HG03342 (cell line): ENCODE results near the gene RHOXF2B.
"Not testable (repeated sequence)": the region's sequence is repeated elsewhere in the genome, so short reads cannot be mapped to it uniquely, and the experiment has no call there.

ENCODE experiments used
- ATAC-seq: cut with Tn5 transposase; IDR thresholded peaks from one replicate; pipeline ENCODE4 v1.9.1; 2021; ENCODE audit warnings: mild to moderate bottlenecking, moderate library complexity; ENCODE audit not compliant: unreplicated experiment

Gene RHOXF2B

GRCh38 chrX:120077590-120077989, at the start of gene RHOXF2B:
Gene RHOXF2B (minus strand): TSS chrX:120077690. CDS start chrX:120077552, 138 bp downstream.
- not testable (repeated sequence) for ATAC-seq

GRCh38 chrX:120125444-120125843, 48.0 kb upstream of the RHOXF2B start:
- no peak for ATAC-seq

GRCh38 chrX:120120223-120120622, 42.7 kb upstream of the RHOXF2B start:
- no peak for ATAC-seq

- ATAC-seq = no peak
Observed at GRCh38 chrX:120115438-120115963, 38.0 kb upstream of the RHOXF2B start, which contains the start of gene RHOXF1. Gene RHOXF1 (minus strand): TSS chrX:120115913. CDS start chrX:120115862, 51 bp downstream.

- ATAC-seq = no peak
Observed at GRCh38 chrX:120111611-120112010, 34.1 kb upstream of the RHOXF2B start.

GRCh38 chrX:120109378-120109777, 31.9 kb upstream of the RHOXF2B start:
- no peak for ATAC-seq

GRCh38 chrX:120104707-120105106, 27.2 kb upstream of the RHOXF2B start:
- ATAC-seq = not testable (repeated sequence)

- not testable (repeated sequence) for ATAC-seq
Observed at GRCh38 chrX:120101057-120101456, 23.6 kb upstream of the RHOXF2B start.

GRCh38 chrX:120090208-120090607, 12.7 kb upstream of the RHOXF2B start:
- no peak for ATAC-seq

GRCh38 chrX:120087289-120088017, 10.0 kb upstream of the RHOXF2B start:
- ATAC-seq = no peak

GRCh38 chrX:120085553-120086185, 8.2 kb upstream of the RHOXF2B start:
- ATAC-seq = not testable (repeated sequence)

GRCh38 chrX:120066169-120066568, 11.3 kb downstream of the RHOXF2B start:
- not testable (repeated sequence) for ATAC-seq

- not testable (repeated sequence) for ATAC-seq
Observed at GRCh38 chrX:120042712-120043111, 34.8 kb downstream of the RHOXF2B start.

GRCh38 chrX:120042247-120042646, 35.2 kb downstream of the RHOXF2B start:
- peak; percentile 85 for ATAC-seq

- not testable (repeated sequence) for ATAC-seq
Observed at GRCh38 chrX:120040176-120040575, 37.3 kb downstream of the RHOXF2B start.

- not testable (repeated sequence) for ATAC-seq
Observed at GRCh38 chrX:120039087-120039733, 38.3 kb downstream of the RHOXF2B start.

GRCh38 chrX:120036704-120037103, 40.8 kb downstream of the RHOXF2B start:
- ATAC-seq = no peak

GRCh38 chrX:120035522-120036309, 41.8 kb downstream of the RHOXF2B start:
- ATAC-seq = peak; percentile 89

GRCh38 chrX:120029354-120029753, 48.1 kb downstream of the RHOXF2B start:
- ATAC-seq = no peak

- ATAC-seq = no peak
Observed at GRCh38 chrX:120023259-120023658, 54.2 kb downstream of the RHOXF2B start.

- no peak for ATAC-seq
Observed at GRCh38 chrX:120022763-120023162, 54.7 kb downstream of the RHOXF2B start.
